Jurkat, Clone E6-1 (cell line): ENCODE data around the gene SCGB2B2.
"Not testable (repeated sequence)": the region's sequence is repeated elsewhere in the genome, so short reads cannot be mapped to it uniquely, and the experiment has no call there.

Experiments
- DNase-seq: peaks from one replicate; pipeline ENCODE4 v3.0.0-alpha.2; 2011; ENCODE audit warnings: low read depth, low spot score
- H3K4me3 ChIP-seq: 2 replicates; pipeline ENCODE4 v1.5.1; 2011; ENCODE audit warnings: mild to moderate bottlenecking, low read length, control low read depth, moderate library complexity

The SCGB2B2 gene

DNA sequence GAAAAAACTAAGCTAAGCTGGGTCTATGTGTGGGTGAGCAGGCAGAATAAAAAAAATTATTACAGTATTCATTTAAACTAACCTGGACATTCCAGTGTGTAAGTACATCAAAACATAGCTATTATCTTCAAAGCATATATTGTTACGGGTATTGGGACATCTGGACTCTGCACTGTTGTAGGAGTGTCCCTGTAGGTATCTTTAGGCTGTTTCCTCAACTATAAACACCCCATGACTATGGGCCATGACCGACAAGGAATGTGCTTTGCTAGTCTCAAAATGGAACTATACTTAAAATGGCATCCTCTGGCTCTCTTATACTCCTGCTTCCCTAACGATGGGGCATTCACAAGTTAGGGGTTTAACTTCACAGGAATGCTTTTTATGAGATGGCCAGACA lies 3.4 kb downstream of the SCGB2B2 start:
- H3K4me3 ChIP-seq: no peak overlapping the region
- DNase-seq: no peak

DNA sequence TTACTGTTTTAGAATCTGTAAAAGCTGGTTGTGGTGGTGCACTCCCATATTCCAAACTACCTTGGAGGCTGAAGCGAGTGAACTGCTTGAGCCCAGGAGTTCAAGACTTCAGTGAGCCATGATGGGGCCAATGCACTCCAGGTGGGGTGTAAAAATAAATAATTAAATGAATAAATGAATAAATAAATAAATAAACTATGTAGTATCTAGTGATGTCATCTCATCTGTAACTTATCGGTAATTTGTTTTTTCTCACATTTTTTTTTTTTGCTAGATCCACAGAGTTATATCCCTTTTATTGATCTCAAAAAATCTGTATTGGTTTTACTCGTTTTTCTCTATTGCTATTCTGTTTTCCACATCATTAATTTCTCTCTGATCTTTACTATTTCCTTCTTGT lies 5.0 kb downstream of the SCGB2B2 start:
- no peak for DNase-seq
- H3K4me3 ChIP-seq: no peak overlapping the region

DNA sequence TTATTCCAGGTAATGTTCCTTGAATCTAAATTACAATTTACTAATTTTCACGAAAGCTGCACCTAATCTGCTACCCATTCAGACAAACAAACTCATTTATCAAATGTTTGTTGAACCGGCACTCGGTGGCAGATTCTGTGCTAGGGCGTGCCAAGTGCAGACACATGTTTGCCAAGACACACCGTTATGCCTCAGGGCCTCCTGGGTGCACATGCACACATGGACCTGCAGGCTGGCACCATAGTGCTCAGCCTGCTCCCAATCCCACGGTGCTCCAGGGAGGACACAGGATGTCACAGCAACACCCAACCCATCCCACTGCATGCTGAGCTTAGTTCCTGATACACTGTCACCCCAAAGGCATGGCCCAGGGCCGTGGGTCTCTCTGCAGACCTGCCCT lies 7.7 kb downstream of the SCGB2B2 start:
- no peak overlapping the region for H3K4me3 ChIP-seq
- no peak for DNase-seq

DNA sequence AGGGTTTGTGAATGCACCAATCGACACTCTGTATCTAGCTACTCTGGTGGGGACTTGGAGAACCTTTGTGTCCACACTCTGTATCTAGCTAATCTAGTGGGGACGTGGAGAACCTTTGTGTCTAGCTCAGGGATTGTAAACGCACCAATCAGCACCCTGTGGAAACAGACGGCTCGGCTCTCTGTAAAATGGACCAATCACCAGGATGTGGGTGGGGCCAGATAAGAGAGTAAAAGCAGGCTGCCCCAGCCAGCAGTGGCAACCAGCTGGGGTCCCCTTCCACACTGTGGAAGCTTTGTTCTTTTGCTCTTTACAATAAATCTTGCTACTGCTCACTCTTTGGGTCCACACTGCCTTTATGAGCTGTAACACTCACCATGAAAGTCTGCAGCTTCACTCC lies 8.3 kb downstream of the SCGB2B2 start:
- H3K4me3 ChIP-seq, DNase-seq: not testable (repeated sequence)

DNA sequence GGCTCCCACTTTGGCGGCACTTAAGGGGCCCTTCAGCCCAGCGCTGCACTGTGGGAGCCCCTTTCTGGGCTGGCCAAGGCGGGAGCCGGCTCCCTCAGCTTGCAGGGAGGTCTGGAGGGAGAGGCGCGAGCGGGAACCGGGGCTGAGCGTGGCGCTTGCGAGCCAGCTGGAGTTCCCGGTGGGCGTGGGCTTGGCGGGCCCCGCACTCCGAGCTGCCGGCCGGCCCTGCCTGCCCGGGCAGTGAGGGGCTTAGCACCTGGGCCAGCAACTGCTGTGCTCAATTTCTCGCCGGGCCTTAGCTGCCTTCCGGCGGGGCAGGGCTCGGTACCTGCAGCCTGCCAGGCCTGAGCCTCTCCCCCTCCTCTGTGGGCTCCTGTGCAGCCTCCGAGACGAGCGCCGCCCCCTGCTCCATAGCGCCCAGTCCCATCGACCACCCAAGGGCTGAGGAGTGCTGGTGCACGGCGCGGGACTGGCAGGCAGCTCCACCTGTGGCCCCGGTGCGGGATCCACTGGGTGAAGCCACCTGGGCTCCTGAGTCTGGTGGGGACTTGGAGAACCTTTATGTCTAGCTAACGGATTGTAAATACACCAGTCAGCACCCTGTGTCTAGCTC lies 8.8 kb downstream of the SCGB2B2 start:
- DNase-seq, H3K4me3 ChIP-seq: not testable (repeated sequence)

DNA sequence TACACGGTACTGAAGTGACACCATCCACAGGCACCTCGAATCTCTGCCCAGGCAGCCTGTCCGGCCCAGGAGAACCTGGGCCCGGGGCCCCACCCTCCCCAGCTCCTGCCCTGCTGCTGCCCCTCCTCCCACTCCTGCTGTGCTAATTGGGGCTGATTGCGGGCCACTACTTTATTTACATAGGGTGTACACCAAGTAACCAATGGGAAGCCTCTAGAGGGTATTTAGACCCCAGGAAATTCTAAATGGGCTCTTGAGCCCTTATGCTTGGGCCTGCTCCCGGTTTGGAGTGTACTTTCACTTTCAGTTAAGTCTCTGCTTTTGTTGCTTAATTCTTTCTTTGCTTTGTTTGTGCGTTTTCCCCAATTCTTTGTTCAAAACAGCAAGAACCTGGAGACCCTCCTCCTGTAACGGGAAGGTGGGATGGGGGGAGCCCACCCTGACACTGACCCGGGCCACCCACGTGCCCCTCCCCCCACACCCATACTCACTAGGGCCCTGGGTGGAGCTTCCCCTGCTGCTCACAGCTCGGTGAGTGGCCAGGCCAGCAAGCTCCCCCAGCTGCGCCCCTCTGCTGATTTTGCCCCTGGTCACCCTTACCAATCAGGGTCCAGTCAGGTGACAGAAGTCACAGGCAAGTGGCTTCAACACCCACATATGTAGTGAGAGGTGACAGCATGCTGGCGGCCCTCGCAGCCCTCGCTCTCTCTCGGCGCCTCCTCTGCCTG lies 9.4 kb downstream of the SCGB2B2 start:
- H3K4me3 ChIP-seq: peak overlapping the region; percentile 38
- peak; percentile 14 for DNase-seq

DNA sequence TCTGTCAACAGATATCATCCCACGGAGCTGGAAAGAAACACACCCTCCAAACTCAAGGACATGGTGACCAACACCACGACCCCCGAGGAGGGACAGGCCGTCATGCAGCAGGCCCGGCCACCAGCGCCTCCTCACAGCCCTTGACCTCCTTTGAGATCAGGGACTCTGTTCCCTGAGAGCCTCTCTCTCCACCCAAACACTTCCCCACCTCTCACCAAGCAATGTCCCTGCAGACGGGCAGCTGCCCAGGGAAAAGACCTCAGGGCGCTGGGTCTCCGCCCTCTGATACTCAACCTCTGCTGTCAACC lies 10.0 kb downstream of the SCGB2B2 start:
- DNase-seq: no peak
- no peak overlapping the region for H3K4me3 ChIP-seq

DNA sequence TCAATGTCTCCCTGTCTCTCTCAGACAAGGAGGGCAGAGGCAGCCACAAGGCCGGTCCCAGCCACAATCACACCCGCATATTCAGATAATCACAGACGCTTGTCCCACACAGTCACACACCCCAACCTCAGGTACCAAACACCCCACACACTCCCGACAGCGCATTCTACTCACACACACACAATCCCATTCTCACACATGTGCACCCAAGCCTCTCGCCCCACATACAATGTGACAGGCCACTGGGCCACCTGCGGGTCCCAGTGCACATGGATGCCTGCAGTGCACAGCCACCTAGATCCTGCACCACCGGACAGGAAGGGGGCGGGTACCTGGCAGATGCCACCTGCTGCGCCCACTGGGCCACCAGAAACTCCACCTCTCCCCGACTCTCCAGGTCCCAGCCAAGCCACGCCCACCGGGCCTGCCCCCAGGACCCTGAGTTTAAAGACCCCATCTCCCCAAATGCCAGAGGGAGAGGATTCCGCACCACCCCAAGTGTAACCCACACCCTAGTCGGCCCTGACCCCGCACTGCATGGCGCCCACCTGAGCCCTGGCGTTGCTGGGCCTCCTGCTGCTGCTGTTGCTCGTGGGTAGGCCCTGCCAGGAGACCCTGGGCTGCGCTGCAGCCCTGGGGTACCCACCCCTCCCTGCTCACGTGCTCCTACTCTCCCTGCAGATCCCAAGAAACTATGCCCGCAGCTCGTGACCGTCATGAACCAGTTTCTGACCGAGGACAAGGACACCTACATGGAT lies 10.6 kb downstream of the SCGB2B2 start:
- no peak overlapping the region for H3K4me3 ChIP-seq
- no peak for DNase-seq

DNA sequence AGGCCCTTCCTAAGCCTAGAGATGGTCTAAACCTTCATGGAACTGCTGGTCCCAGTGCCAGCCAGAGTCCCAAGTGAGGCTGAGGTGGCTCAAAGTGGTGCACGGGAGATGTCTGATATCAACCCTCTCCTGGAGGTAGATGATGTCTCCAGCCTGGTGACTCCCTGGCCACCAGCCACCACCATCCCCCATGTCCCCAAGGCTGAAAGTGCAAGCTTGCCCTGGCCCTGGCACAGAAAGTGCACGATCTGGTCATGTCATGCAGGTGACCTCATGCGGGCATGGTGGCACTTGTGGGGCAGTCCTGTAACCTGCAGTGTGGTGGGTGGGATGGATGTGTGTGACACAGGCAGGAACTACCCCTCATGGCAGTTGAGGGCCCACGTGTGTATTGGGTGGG lies 11.7 kb downstream of the SCGB2B2 start:
- H3K4me3 ChIP-seq, DNase-seq: not testable (repeated sequence)

DNA sequence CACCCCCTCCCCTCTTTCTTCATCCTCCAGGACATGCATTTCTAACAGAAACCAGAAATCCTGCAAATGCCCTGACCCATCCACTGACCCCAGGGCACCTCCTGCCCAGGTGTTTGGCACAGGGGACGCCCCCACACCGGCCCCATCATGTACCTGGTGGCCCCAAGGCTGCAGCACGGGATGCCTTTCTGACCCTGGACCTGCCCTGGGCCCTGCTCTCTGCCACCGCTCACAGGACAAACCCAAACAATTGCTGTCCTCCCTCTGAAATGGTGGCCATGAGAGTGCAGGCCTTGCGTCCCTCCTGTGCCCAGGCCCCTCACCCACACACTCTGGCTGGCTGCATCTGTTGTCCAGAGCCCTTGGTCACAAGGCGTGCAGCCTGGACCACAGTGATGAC lies 12.1 kb downstream of the SCGB2B2 start:
- no peak for DNase-seq
- no peak overlapping the region for H3K4me3 ChIP-seq

DNA sequence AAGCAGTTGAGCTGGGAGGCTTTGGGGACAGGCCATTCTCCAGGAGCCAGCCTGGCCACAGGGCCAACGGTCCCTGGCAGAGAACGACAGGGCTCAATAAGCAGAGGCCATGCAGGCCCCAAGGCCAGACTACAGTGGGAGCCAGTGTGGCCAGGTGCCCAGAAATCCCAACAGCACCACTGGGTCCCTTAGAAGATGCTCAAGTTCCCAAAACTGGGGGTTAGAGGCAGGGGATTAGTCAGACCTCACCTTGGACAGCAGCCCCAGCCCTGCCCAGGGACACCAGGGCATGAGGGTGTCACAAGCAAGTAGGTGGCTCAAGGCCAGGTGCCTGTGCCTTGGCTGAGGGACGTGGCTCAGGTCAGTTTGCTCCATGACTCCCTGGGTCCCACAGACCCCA lies 12.8 kb downstream of the SCGB2B2 start:
- H3K4me3 ChIP-seq: no peak overlapping the region
- DNase-seq: no peak

DNA sequence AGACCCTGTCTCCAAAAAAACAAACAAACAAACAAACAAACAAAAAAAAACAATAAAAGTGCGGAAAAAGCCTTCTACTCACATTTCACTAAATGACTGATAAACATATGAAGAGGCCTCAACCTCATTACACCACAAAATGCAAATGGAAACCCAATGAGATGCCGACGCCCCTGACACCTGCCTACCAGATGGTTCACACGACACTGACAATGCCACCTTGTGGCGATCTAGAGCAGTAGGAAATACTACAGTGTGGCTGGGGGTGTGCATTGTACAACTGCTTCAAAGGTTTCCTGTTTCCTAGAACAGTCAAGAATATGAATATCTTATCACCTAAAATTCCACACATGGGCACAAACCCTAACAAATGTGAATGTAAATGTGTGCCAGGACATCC lies 14.0 kb downstream of the SCGB2B2 start:
- H3K4me3 ChIP-seq: no peak overlapping the region
- peak; percentile 90 for DNase-seq

DNA sequence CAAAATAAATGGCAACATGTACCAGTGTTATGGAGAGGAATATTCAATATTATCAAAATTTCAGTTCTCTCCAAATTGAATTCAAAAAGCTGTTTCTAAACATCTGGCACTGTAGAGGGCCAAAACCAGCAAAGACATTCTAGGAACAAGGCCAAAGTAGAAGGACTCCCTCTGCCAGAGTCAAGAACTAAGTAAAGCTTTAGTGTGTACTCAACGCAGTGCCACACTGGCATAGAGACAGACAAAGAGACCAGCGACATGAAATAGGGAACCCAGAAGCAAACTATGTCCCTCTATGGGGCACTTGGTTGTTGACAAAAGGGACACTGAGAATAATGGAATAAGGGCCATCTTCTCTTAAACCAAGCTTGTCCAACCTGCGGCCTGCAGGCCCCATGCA lies 15.6 kb downstream of the SCGB2B2 start:
- DNase-seq: no peak

DNA sequence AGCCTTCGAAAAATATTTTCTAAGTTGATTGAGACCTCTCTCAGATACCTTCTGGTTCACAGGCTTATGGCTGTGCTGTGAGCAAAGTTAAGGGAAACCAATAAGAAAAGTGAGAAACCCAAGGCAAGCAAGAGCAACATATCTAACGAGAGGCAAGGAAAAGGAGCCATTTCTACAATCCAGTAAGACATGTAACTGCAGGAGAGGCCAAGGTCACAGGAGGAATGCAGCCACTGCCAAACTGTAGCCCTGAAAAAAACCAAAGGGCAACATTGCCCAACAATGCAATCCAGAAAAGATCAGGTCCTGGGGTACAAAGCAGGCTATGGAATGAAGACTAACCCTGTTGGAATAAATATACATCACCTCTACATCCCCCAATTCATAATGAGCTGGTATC lies 21.3 kb downstream of the SCGB2B2 start:
- no peak overlapping the region for H3K4me3 ChIP-seq
- no peak for DNase-seq

More for the DNA sequence above, 15.6 kb downstream of the SCGB2B2 start:
- H3K4me3 ChIP-seq: no peak overlapping the region

DNA sequence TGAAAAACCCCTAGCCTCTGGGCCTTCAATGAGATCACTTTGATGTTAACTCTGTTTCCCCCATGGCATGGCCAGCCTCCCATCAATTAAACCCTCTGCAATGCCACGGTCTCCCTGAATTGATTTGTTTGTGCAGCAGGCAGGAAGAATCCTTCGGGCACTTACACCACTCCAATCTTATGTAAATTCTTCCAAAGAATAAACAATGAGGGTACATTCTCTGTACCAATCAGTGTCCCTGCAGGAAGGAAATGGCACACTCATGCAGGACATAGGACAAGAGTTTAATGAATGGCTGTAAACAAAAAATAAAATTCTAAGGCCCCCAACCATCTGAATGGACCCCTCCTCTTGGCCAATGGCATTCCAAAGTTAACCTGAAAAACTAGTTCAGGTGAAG lies 22.2 kb downstream of the SCGB2B2 start:
- no peak for DNase-seq
- H3K4me3 ChIP-seq: no peak overlapping the region

DNA sequence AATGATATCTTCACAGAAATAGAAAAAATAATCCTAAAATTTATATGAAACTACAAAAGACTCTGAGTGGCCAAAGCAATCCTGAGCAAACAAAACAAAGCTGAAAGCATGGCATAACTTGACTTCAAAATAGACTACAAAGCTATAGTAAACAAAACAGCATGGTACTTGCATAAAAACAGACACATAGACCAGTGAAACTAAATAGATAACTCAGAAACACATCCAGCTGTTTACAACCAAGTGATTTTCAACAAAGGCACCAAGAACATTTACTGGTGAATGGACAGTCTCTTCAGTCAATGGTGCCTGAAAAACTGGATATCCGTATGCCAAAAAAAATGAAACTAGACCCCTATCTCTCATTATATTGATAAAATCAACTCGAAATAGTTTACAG lies 25.2 kb downstream of the SCGB2B2 start:
- H3K4me3 ChIP-seq: no peak overlapping the region
- no peak for DNase-seq

DNA sequence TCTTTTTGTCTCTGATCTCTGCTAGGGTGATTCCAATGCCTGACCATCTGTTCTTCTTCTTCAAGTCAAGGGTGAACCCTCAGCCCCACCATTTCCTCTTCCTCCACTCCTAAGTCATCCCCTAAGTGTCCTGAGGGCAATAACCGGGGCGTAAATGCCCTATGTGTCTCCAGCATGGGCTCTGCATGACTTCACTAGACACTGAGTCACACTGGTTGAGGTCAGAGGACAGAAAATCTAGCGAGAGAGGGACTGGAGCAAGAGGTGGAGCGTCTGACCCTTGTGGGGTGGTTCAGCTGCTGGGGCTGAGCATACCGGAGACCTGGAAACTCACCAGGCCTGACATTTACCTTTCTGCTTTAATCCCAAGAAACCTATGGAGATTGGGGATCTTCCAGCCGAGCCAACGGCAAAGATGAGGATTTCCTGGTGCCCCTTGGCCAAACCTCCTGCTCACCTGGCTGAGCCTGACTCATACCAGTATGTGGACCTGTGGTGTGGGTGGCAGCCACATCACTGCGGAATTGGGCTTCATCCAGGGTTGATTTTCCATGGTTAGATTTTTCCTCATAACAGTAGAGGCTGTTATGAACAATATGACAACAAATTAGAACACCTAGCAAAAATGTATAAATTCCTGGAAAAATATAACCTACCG lies 26.9 kb downstream of the SCGB2B2 start:
- no peak for DNase-seq
- H3K4me3 ChIP-seq: no peak overlapping the region

DNA sequence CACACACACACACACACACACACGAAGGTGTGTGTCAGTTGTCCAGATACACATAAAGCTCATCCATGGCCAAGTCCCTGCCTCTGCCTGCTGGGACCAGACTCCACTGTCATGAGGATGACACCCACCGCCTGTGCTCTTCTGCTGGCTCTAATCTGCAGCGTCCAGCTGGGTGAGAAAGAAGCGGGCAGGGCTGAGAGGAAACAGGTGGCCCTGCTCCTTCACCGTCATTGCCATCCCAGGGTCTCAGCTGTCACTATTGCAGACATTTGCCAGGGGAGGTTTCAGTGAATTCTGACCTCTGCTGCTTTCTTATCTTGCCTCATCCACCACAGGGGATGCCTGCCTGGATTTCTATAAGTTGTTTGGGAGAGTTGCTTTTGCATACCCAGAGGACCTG lies 31.4 kb downstream of the SCGB2B2 start:
- no peak for DNase-seq
- H3K4me3 ChIP-seq: no peak overlapping the region

DNA sequence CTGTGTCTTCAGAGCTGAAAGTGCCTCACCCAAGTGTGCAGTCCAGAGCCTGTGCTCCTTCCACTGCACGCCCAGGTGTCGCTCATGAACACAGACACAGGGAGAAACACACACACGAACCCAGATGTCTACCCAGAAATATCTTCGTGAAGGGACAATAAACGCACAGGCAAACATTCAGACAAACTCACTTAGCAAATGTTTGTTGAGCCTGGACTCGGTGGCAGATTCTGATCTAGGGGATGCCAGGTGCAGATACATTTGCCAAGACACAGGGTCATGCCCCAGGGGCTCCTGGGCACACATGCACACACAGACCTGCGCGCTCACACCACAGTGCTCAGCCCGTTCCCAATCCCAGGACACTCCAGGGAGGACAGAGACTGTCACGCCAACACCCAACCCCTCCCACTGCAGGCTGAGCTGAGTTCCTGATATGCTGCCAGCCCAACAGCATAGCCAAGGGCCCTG lies 31.9 kb downstream of the SCGB2B2 start:
- no peak overlapping the region for H3K4me3 ChIP-seq
- DNase-seq: no peak

DNA sequence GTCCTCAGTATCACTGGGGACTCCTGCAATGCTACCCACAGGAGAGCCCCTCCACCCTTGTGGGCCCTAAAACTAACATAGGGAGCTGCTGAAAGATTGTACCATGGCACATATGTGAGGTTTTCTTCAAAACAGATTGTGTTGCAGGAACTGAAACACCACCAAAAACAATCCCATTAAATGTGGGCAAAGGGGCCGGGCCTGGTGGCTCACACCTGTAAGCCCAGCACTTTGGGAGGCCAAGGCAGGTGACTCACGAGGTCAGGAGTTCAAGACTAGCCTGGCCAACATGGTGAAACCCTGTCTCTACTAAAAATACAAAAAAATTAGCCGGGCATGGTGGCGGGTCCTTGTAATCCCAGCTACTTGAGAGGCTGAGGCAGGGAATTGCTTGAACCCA lies 34.7 kb downstream of the SCGB2B2 start:
- no peak for DNase-seq
- no peak overlapping the region for H3K4me3 ChIP-seq
